LoVo (cell line): ENCODE results near the gene ATP9B.
"Not testable (repeated sequence)": the region's sequence is repeated elsewhere in the genome, so short reads cannot be mapped to it uniquely, and the experiment has no call there.

Source experiments
- DNase-seq: peaks from one replicate; pipeline ENCODE4 v3.0.0-alpha.2; 2016; ENCODE audit warnings: low spot score

ATP9B gene

GRCh38 chr18:79361766-79362522, 292.8 kb downstream of the ATP9B start:
- no peak for DNase-seq

GRCh38 chr18:79365701-79366100, 296.5 kb downstream of the ATP9B start:
- no peak for DNase-seq

GRCh38 chr18:79366177-79367094, 297.2 kb downstream of the ATP9B start:
- DNase-seq: no peak

- DNase-seq: no peak
These were observed 298.3 kb downstream of the ATP9B start for GRCh38 chr18:79367480-79367879.

- no peak for DNase-seq
These were observed 298.8 kb downstream of the ATP9B start for GRCh38 chr18:79367989-79368388.

- no peak for DNase-seq
These were observed 299.5 kb downstream of the ATP9B start for GRCh38 chr18:79368681-79369080.

- DNase-seq: no peak
These were observed 302.4 kb downstream of the ATP9B start for GRCh38 chr18:79371561-79372121.

- no peak for DNase-seq
These were observed 303.3 kb downstream of the ATP9B start for GRCh38 chr18:79372461-79372860.

GRCh38 chr18:79372991-79373390, 303.8 kb downstream of the ATP9B start:
- DNase-seq: no peak

GRCh38 chr18:79373736-79374135, 304.5 kb downstream of the ATP9B start:
- DNase-seq: no peak

- no peak for DNase-seq
These were observed 305.4 kb downstream of the ATP9B start for GRCh38 chr18:79374408-79375171.

GRCh38 chr18:79375441-79376154, 306.4 kb downstream of the ATP9B start:
- DNase-seq: no peak

GRCh38 chr18:79376661-79377060, 307.5 kb downstream of the ATP9B start:
- not testable (repeated sequence) for DNase-seq

GRCh38 chr18:79377187-79377891, 308.1 kb downstream of the ATP9B start:
- no peak for DNase-seq

- peak; percentile 56 for DNase-seq
These were observed 309.5 kb downstream of the ATP9B start for GRCh38 chr18:79378536-79379250.

GRCh38 chr18:79379251-79379905, 310.2 kb downstream of the ATP9B start:
- DNase-seq: no peak

GRCh38 chr18:79379931-79380815, 311.0 kb downstream of the ATP9B start:
- no peak for DNase-seq
